ENCODE measurements around the gene CYP2S1. TPM values are rescaled to one million over a fixed set of nuclear protein-coding genes. Genes with fewer than 3 reads are reported as not detected.

The CYP2S1 gene
- polyA plus RNA-seq, 1 donor from 2014 or later, result not detected

DNA sequence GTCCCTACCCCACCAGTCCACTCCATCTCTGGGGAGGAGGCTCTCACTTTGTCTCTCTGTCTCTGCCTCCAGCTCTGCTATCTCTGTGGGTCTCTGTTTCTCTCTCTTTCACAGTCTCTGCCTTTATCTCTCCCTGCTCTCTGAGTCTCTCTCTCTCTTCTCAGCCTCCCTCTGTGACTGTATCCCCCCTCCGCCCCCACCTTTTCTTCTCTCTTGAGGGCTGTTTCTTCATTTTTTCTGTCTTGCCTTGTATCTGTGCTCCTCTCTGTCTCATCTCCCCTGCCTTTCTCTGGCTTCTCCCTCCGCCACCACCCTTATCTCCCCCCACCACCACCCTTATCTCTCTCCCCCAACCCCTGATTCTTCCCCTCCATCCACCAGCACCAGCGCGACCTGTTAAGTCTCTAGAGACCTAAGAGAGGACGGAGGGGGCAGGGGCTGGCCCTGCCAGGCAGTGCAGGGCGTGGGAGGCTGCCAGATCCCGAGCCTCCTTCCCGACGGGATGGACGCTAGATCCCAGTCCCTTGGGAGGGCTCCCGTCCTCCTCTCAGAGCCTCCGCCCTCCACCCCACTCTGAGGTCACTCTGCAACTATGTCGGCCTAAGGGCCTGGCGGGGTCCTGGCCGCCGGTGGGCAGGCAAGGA, 27.0 kb downstream of the CYP2S1 start:
- TF ChIP-seq MXI1 (conservative IDR thresholded peaks at IDR 0.05; ENCODE audit: poor library complexity, severe bottlenecking), result no peak
- TF ChIP-seq, protein P1, sequence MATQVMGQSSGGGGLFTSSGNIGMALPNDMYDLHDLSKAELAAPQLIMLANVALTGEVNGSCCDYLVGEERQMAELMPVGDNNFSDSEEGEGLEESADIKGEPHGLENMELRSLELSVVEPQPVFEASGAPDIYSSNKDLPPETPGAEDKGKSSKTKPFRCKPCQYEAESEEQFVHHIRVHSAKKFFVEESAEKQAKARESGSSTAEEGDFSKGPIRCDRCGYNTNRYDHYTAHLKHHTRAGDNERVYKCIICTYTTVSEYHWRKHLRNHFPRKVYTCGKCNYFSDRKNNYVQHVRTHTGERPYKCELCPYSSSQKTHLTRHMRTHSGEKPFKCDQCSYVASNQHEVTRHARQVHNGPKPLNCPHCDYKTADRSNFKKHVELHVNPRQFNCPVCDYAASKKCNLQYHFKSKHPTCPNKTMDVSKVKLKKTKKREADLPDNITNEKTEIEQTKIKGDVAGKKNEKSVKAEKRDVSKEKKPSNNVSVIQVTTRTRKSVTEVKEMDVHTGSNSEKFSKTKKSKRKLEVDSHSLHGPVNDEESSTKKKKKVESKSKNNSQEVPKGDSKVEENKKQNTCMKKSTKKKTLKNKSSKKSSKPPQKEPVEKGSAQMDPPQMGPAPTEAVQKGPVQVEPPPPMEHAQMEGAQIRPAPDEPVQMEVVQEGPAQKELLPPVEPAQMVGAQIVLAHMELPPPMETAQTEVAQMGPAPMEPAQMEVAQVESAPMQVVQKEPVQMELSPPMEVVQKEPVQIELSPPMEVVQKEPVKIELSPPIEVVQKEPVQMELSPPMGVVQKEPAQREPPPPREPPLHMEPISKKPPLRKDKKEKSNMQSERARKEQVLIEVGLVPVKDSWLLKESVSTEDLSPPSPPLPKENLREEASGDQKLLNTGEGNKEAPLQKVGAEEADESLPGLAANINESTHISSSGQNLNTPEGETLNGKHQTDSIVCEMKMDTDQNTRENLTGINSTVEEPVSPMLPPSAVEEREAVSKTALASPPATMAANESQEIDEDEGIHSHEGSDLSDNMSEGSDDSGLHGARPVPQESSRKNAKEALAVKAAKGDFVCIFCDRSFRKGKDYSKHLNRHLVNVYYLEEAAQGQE (IDR thresholded peaks at IDR 0.05; ENCODE audit: borderline replicate concordance), result no peak
- no peak for TF ChIP-seq POLR2AphosphoS5 (IDR thresholded peaks at IDR 0.05)
- no peak for TF ChIP-seq SMC3 (conservative IDR thresholded peaks at IDR 0.05; ENCODE audit: poor library complexity)
- TF ChIP-seq TAF1 (IDR thresholded peaks at IDR 0.05; ENCODE audit: low read depth), result no peak
- no peak for TF ChIP-seq RAD21 (conservative IDR thresholded peaks at IDR 0.05)
- TF ChIP-seq, protein P2, sequence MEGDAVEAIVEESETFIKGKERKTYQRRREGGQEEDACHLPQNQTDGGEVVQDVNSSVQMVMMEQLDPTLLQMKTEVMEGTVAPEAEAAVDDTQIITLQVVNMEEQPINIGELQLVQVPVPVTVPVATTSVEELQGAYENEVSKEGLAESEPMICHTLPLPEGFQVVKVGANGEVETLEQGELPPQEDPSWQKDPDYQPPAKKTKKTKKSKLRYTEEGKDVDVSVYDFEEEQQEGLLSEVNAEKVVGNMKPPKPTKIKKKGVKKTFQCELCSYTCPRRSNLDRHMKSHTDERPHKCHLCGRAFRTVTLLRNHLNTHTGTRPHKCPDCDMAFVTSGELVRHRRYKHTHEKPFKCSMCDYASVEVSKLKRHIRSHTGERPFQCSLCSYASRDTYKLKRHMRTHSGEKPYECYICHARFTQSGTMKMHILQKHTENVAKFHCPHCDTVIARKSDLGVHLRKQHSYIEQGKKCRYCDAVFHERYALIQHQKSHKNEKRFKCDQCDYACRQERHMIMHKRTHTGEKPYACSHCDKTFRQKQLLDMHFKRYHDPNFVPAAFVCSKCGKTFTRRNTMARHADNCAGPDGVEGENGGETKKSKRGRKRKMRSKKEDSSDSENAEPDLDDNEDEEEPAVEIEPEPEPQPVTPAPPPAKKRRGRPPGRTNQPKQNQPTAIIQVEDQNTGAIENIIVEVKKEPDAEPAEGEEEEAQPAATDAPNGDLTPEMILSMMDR (IDR thresholded peaks at IDR 0.05; ENCODE audit: poor library complexity, severe bottlenecking), result no peak
- TF ChIP-seq EP300 (conservative IDR thresholded peaks at IDR 0.05; ENCODE audit: poor library complexity, severe bottlenecking), result no peak
- no peaks in the 10 kb centered on the region for H3K9me3 ChIP-seq (ENCODE audit: low read length)
- H3K36me3 ChIP-seq (ENCODE audit: insufficient read depth, low read length), result no peaks in the 10 kb centered on the region
- H3K4me2 ChIP-seq (ENCODE audit: low read length), result no peak overlapping the region
- H3K79me2 ChIP-seq (replicated peaks; ENCODE audit: insufficient read depth, low read length), result no peaks in the 10 kb centered on the region
- no peak overlapping the region for H2AFZ ChIP-seq (ENCODE audit: low read depth, low read length)
- H3K27me3 ChIP-seq (ENCODE audit: insufficient read depth, low read depth, low read length), result no peaks in the 10 kb centered on the region
- no peaks in the 10 kb centered on the region for H3K9me2 ChIP-seq (ENCODE audit: insufficient read depth, low read length)
- no peaks in the 10 kb centered on the region for H3F3A ChIP-seq (ENCODE audit: insufficient read depth, low read length, poor library complexity, severe bottlenecking)
- no peaks in the 10 kb centered on the region for H4K20me1 ChIP-seq (ENCODE audit: insufficient read depth)
- no peak overlapping the region for H3K4me3 ChIP-seq (ENCODE audit: low read length)
- H3K27ac ChIP-seq (ENCODE audit: low read length), result no peak overlapping the region
- H3K9ac ChIP-seq (ENCODE audit: low read length), result no peak overlapping the region

DNA sequence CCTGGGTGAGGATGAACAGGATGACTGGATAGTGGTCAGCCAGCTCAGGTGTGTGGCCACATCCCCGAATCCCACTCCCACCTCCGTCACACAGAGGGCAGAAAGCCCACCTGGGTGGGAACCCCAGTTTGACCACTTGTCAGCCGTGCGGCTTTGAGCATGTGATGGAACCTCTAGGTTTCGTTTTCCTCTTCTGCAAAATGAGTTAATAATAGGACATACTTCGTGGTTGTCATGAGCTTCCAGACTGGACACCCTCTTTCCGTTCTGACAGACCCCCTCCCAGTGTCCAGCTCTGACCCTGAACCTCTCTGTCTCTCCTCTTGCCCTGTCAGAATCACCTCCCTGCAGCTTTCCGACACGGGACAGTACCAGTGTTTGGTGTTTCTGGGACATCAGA, 27.8 kb downstream of the CYP2S1 start:
- H4K20me1 ChIP-seq (ENCODE audit: insufficient read depth), result no peaks in the 10 kb centered on the region
- H3K9me3 ChIP-seq (ENCODE audit: low read length), result no peaks in the 10 kb centered on the region
- no peaks in the 10 kb centered on the region for H3F3A ChIP-seq (ENCODE audit: insufficient read depth, low read length, poor library complexity, severe bottlenecking)
- no peak overlapping the region for H3K4me2 ChIP-seq (ENCODE audit: low read length)
- no peaks in the 10 kb centered on the region for H3K36me3 ChIP-seq (ENCODE audit: insufficient read depth, low read length)
- TF ChIP-seq TAF1 (IDR thresholded peaks at IDR 0.05; ENCODE audit: low read depth) (no peak), SMC3 (conservative IDR thresholded peaks at IDR 0.05; ENCODE audit: poor library complexity) (no peak), EP300 (conservative IDR thresholded peaks at IDR 0.05; ENCODE audit: poor library complexity, severe bottlenecking) (no peak)
- no peak overlapping the region for H3K4me3 ChIP-seq (ENCODE audit: low read length)
- H3K27ac ChIP-seq (ENCODE audit: low read length), result no peak overlapping the region
- no peaks in the 10 kb centered on the region for H3K27me3 ChIP-seq (ENCODE audit: insufficient read depth, low read depth, low read length)
- H3K79me2 ChIP-seq (replicated peaks; ENCODE audit: insufficient read depth, low read length), result no peaks in the 10 kb centered on the region
- no peak overlapping the region for H2AFZ ChIP-seq (ENCODE audit: low read depth, low read length)
- no peak overlapping the region for H3K9ac ChIP-seq (ENCODE audit: low read length)
- no peaks in the 10 kb centered on the region for H3K9me2 ChIP-seq (ENCODE audit: insufficient read depth, low read length)

Data from neural cell (in vitro differentiated cells).